ENCODE data around the gene PAPPA2. TPM values are rescaled to one million over a fixed set of nuclear protein-coding genes. Genes with fewer than 3 reads are reported as not detected.

The PAPPA2 gene
- total RNA-seq, 4 donors from 2014 or later = 0.75 to 17.5 (median 1.3) TPM

DNA sequence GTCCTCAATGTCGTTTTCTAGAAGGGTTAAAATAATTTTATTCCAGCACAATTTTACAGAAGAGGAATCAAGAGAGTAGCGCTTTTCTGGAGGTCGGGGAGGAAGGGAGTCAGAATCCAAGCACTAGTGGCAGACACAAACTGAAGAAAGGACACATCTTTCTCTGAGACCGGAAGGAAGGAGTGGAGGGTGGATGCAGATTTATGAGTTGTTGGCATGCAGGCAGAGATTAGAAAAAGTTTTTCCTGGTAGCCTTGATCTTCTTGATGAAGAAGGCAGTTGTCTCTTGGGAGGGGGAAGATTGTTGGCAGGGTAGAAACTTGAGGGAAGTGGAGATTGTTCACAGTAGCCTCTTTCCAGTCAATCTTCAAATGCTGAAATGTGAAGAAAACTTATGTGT lies 149.8 kb downstream of the PAPPA2 start:
- TF ChIP-seq, protein P1, sequence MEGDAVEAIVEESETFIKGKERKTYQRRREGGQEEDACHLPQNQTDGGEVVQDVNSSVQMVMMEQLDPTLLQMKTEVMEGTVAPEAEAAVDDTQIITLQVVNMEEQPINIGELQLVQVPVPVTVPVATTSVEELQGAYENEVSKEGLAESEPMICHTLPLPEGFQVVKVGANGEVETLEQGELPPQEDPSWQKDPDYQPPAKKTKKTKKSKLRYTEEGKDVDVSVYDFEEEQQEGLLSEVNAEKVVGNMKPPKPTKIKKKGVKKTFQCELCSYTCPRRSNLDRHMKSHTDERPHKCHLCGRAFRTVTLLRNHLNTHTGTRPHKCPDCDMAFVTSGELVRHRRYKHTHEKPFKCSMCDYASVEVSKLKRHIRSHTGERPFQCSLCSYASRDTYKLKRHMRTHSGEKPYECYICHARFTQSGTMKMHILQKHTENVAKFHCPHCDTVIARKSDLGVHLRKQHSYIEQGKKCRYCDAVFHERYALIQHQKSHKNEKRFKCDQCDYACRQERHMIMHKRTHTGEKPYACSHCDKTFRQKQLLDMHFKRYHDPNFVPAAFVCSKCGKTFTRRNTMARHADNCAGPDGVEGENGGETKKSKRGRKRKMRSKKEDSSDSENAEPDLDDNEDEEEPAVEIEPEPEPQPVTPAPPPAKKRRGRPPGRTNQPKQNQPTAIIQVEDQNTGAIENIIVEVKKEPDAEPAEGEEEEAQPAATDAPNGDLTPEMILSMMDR (IDR thresholded peaks at IDR 0.05; ENCODE audit: low read depth) = no peak

DNA sequence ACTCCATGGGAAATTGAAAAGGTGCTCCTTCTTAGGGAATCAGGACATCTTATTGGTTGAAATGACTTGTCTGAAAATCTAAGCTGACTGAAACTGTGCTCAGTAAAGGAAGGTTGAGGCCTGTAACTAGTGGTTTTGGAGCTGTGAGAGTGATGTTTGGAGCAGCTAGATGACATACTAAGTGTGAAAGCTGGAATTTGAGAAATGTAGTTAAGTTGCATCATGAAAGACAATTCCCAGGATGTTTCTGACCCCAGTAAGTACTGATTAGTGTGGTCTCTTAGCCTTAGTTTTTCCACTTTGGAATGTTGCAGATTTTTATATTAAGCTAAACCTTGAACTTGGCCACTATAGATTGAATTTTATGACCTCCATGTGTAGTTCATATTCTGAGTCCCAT lies 154.9 kb downstream of the PAPPA2 start:
- TF ChIP-seq, protein P1 (IDR thresholded peaks at IDR 0.05; ENCODE audit: low read depth) = no peak

DNA sequence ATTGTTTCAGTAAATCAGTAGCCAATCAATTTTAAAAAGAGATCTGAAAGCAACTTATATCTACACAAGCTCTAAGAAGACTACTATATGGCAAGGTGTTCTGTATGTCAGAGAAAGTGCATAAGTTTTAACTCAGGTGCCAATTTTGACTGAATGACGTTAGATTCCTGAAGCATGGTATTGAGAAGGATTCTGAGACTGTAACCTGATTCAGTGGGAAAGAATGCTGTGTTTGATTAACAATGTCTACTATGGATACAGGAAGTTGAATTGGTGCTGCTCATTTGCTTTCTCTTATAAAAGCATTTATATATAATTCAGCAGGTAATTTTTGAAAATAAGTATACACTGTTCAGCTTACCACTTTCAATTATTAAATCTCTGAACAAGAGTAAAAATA lies 156.3 kb downstream of the PAPPA2 start:
- TF ChIP-seq, protein P1 (IDR thresholded peaks at IDR 0.05; ENCODE audit: low read depth) = no peak

DNA sequence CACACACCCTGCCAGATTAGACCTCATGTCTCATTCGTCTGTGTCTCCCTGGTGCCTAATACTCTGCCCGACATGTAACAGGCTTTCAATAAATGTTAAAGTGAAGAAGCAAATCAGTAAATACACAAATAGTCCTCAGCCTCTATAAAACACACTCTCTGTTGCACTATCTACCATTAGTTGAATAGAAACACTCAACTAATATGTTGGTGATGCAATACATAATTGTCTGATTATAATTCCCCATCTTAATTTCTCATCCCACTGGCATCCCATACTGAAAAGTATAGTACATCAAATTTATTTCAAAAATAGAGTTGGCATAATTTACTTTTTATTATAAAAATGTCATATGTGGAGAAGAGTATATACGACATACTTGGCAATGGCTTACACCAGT lies 162.4 kb downstream of the PAPPA2 start:
- TF ChIP-seq, protein P1 (IDR thresholded peaks at IDR 0.05; ENCODE audit: low read depth) = no peak

DNA sequence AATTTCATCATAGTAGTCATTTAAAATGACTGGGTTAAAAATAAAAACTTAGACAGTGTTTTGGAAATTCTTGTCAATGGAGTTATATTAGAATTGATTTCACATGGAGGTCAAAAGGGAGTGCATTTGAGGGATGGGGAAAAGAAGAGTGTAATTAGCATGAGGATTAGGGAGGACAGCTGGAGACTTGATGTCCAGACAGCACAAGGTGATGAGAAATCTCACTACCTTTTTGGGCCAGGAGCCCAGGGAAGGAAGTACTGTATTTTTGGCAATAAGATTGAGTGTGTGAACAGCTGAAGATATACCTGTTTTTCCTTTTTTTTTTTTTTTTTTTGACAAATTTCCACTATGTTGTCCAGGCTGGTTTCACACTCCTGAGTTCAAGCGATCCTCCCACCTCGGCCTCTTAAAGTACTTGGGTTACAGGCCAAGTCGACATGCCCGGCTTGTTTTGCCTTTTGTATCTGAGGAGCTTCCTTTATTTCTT lies 163.6 kb downstream of the PAPPA2 start:
- TF ChIP-seq, protein P1 (IDR thresholded peaks at IDR 0.05; ENCODE audit: low read depth) = no peak

DNA sequence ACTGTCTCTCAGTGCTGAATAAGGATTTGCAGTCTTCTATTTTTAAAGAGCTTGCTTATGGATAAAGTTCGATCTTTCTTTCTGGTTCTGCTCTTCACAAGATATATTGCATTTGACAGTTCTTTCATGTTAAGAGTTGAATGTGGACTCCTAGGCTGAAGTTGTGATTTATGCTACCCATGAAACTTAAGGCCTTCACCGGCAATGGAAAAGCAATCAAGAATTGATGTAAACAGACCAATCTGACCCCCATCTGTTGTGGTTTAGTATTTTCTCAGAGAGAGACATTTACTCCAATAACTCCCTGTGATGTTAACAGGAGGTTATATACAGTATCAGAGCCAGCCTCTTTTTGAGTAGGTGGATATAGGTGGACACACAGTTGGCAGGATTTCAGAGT lies 165.8 kb downstream of the PAPPA2 start:
- TF ChIP-seq, protein P1 (IDR thresholded peaks at IDR 0.05; ENCODE audit: low read depth) = no peak

DNA sequence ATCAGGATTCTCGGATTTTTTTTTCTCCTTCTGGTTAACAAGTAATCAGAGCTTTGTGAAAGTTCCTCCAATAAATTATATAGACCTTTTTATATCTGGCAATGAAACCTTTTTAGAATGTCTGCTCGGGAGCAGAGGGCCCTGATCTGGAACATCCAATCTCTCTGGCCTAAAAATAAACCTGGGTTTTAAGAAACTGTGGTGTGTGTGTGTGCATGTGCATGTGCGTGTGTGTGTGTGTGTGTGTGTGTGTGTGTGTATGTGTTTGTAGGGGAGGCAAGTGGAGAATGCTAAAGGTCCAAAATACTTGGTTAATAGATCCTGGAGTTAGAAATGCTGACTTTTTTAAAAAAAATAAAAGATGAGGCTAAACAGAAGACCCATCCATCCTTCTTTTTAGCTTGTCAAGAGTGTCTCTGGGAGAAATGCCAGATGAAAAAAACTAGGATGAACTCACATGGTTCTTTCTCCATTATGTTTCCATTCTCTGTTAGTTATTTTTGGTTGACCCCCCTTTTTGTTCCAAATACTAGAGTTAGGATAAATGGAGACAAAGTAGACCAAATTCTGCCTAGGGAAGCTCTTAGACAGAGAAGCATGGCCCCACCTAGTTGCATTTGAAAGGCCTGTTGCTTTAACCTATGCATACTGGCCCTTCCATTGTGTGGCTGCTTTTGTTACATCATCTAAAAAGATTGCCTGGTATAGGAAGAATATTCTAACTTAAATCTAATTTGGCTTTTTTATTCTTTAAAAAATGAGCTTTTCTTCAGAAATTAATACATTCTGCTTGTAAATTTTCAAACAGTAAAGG lies 175.9 kb downstream of the PAPPA2 start:
- TF ChIP-seq, protein P1 (IDR thresholded peaks at IDR 0.05; ENCODE audit: low read depth) = no peak
